Gastrocnemius medialis (tissue), 4 donors: Measurements from ENCODE around the gene ZNF664.

Source experiments
- POLR2A ChIP-seq, 2 donors: fragments of 450-650 bp; IDR thresholded peaks; one replicate each; pipeline ENCODE4 v1.6.1; 2017; ENCODE audit warnings: antibody characterized with exemption in 2 of 2, mild to moderate bottlenecking in 2 of 2, moderate library complexity in 2 of 2
- TF ChIP-seq, protein P1 (sequence below), 5 experiments: fragments of 450-650 bp in 3 of 5; fragments of 200-600 bp in 2 of 5; sonication (generic) in 2 of 5; IDR thresholded peaks in 4 of 5; conservative IDR thresholded peaks in 1 of 5; 1 replicate in 4 of 5; 2 replicates in 1 of 5; pipeline ENCODE4 v1.5.1; 2016 to 2019; ENCODE audit warnings: antibody characterized with exemption in 5 of 5, mild to moderate bottlenecking in 3 of 5, moderate library complexity in 3 of 5

GRCh38 chr12:124021007-124021406 lies 48.0 kb downstream of the ZNF664 start:
- TF ChIP-seq, protein P1, sequence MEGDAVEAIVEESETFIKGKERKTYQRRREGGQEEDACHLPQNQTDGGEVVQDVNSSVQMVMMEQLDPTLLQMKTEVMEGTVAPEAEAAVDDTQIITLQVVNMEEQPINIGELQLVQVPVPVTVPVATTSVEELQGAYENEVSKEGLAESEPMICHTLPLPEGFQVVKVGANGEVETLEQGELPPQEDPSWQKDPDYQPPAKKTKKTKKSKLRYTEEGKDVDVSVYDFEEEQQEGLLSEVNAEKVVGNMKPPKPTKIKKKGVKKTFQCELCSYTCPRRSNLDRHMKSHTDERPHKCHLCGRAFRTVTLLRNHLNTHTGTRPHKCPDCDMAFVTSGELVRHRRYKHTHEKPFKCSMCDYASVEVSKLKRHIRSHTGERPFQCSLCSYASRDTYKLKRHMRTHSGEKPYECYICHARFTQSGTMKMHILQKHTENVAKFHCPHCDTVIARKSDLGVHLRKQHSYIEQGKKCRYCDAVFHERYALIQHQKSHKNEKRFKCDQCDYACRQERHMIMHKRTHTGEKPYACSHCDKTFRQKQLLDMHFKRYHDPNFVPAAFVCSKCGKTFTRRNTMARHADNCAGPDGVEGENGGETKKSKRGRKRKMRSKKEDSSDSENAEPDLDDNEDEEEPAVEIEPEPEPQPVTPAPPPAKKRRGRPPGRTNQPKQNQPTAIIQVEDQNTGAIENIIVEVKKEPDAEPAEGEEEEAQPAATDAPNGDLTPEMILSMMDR (IDR thresholded peaks at IDR 0.05 in 4 of 5, conservative IDR thresholded peaks at IDR 0.05 in 1 of 5), result no peak
- no peak for TF ChIP-seq POLR2A (IDR thresholded peaks at IDR 0.05)
